Fibroblast of skin of right quadriceps (primary cell): Measurements from ENCODE around the gene IZUMO4.
"Not testable (repeated sequence)": the region's sequence is repeated elsewhere in the genome, so short reads cannot be mapped to it uniquely, and the experiment has no call there.

Experiments
- DNase-seq: peaks from one replicate; pipeline ENCODE4 v3.0.0-alpha.2; 2013

The IZUMO4 gene

GRCh38 chr19:2129022-2129421 lies 32.3 kb downstream of the IZUMO4 start:
- DNase-seq, result no peak

GRCh38 chr19:2129486-2129885 lies 32.8 kb downstream of the IZUMO4 start:
- no peak for DNase-seq

- DNase-seq, result no peak
Observed at GRCh38 chr19:2129892-2130770, 33.4 kb downstream of the IZUMO4 start.

DNA sequence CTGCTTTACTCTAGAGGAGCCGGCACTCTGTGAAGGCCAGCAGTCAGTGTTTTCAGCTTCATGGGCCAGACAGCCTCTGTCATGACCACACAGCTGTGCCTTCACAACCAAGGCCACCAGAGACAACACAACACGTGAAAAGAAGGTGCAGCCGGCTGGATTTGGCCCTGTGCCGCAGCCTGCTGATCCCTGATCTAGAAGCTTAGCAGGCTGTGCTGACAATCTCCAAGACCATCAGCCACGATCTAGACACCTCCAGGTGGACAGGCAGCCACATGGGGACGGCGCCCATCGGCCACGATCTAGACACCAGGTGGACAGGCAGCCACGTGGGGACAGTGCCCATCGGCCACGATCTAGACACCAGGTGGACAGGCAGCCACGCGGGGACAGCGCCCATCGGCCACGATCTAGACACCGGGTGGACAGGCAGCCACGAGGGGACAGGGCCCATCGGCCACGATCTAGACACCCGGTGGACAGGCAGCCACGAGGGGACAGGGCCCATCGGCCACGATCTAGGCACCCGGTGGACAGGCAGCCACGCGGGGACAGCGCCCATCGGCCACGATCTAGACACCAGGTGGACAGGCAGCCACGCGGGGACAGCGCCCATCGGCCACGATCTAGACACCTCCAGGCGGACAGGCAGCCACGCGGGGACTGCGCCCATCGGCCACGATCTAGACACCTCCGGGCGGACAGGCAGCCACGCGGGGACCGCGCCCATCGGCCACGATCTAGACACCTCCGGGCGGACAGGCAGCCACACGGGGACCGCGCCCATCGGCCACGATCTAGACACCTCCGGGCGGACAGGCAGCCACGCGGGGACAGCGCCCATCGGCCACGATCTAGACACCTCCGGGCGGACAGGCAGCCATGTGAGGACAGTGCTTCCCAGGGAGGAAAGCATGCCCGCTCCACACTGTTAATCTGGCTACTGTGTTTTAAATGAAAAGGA lies 34.6 kb downstream of the IZUMO4 start:
- not testable (repeated sequence) for DNase-seq

DNA sequence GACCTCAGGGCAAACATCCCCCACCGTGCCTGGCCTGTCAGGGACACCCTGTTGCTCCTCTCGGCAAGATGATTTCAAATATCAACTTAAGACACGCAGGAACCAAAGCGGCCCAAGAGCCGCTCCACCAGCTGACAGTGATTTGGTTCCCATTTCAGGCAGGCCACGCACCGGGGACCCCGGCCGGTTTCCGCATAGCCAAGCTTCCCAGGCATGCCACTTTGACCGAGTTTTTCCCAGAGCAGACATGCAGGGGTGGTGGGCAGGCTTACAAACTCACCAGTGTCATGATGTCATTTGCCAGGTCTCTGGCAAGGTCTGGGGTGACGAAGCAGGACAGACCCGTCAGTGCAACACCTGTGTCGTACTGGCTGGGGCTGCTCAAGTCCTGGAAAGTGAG lies 35.5 kb downstream of the IZUMO4 start:
- no peak for DNase-seq

DNA sequence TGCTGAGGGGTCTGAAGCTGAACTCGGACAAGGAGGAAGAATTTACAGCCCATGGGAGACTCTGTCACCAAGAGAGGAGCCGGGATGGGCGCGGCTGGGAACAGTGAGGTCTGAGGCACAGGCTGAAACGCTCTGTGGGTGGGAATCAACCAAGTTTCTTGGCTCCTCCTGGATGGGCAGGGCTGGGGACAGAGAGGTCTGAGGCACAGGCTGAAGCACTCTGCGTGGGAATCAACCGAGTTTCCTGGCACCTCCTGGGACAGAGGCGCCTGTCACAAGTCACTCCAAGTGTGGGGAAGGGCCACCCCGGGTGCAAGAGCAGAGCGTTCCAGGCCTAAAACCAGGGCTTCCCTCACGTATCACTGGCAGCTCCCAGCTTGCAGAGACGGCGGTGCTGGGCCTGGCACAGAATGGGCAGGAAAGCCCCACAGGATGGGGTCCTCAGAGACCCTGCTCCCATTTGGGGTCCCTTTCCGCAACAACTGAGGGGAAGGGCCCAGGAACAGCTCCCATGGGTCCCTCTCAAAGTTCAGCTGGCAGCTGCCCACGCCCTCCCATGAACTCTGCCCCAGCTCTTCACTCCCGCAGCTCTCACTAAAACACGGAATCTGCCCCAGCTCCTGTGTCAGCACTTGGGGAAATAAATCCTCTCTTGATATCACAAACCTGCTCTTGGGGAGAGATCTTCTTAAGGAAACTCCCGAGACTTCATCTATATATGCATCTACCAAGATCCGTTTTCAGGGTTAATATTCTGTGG lies 36.2 kb downstream of the IZUMO4 start:
- no peak for DNase-seq

- DNase-seq, result no peak
Observed at GRCh38 chr19:2135474-2136402, 39.0 kb downstream of the IZUMO4 start.

DNA sequence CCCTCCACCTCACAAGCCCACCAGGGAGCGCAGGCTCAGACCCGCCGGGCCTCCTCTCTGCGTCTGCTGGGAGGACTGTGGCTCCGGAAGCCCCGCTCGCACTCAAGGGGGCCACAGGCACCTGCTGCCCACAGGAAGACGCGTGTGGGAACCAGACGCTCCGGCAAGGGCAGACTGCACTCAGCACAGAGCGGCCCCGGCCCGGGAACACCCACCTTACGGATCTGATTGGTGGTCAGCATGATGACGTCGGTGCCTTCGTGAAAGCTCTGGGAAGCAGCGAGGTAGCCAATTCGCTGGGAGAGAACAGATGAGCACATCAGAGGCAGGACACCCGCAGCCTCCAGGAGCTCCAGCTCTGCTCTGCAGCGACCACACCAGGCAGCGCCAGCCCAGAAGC lies 40.1 kb downstream of the IZUMO4 start:
- DNase-seq, result no peak

DNA sequence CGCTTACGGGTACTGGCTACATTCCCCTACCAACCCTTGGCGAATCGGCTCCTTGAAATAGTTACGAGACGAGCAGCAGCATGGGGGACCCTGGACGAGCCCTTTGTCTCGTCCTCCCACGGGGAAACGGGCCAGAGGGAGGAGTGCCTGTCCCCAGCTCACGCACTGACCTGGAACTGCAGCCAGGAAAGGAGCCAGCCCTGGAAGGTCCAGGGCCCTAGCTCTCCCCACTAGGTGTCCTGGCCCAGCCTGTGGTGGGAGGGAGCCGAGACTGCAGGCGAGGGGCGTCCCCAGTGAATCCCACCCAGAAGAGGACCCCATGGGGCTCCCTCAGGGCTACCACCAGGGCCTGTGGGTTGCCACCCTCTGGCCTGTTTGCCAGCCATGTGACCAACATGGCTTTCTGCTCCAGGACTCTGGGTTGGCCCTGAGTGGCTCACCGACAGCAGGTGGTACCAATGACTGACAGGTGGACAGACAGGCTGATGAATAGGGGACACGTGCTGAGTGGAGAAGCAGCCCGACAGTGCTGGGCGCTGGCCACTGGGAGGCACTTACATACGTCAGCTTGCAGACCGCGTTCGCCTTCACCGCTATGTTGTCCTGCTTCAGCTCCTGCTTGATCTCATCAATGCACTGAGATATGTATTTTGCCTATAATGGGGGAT lies 41.5 kb downstream of the IZUMO4 start:
- DNase-seq, result no peak

DNA sequence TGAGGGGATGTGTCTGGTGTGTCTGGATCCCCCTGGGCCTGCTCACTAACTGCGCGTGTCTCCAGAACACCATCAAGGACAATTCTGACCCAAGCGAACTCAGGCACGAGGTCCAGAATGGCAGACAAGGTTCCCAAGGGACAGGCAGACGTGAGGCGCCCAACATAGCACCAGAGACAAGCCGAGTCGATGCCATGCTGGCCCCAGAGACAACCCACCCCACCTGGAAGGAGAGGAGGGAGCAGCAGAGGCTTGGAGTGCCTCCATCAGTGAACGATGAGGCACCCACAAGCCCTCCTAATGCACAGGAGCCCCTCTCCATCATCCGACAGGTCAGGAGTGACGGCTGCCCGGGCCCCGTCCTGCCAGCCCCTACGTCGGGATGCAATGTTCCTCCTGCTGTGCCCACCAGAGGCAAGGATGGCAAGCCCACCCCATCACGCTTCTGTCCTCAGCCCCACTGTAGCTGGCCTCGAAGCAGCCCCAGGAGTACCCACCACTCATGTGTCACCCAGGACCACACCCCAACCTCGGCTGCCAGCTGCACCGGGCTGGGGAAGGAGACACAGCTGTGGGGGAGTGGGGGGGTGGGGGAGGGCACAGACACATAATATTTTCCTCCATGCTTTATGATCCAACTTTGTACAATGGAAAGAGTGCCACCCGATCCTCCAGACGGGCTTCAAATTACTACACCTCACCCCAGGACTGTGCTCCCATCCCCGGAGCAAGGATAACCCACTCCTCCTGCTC lies 42.8 kb downstream of the IZUMO4 start:
- DNase-seq, result no peak

GRCh38 chr19:2140138-2140569 lies 43.4 kb downstream of the IZUMO4 start:
- no peak for DNase-seq

- no peak for DNase-seq
Observed at GRCh38 chr19:2142173-2142829, 45.6 kb downstream of the IZUMO4 start.

- no peak for DNase-seq
Observed at GRCh38 chr19:2144190-2144589, 47.5 kb downstream of the IZUMO4 start.

GRCh38 chr19:2145831-2146241 lies 49.1 kb downstream of the IZUMO4 start:
- DNase-seq, result no peak

GRCh38 chr19:2148482-2149135 lies 51.9 kb downstream of the IZUMO4 start:
- no peak for DNase-seq
